ENCODE data around the gene HOXD11. TPM values are rescaled to one million over a fixed set of nuclear protein-coding genes. Genes with fewer than 3 reads are reported as not detected.

Gene HOXD11
- total and polyA plus RNA-seq, 8 donors: not detected

DNA sequence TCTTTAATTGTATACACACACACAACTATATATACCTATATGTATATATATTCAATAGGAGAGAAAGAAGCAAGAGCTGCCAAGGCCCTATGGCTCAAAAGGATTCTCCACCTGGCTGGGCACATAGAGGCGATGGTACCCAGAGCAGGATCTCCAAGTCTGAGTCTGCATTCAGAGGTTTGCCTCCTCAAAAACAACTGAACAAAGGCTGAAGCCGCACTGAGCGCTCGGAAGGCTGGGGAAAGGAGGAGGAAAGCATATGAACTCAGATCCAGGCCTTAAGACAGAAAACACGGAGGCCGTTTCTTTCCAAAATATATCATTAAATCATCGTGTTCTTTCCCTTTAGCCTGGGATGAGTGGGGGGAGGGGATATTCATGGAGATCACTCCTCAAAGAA is 3.9 kb upstream of the HOXD11 start:
- H3K4me1 ChIP-seq: peaks cover 0 to 4% (median 0%) of the 10 kb centered on the region in 3 donors
- 35 to 38% methylated on average over 7 of the region's 7 CpGs for WGBS, 2 donors
- no peak overlapping the region for H3K27ac ChIP-seq
- no peak for DNase-seq
- FAIRE-seq: no peak
- no peaks in the 10 kb centered on the region for H3K9me3 ChIP-seq
- peaks cover 2 to 73% (median 31%) of the 10 kb centered on the region in 4 donors for H3K27me3 ChIP-seq
- no peak for ATAC-seq
- intact Hi-C loops (cut with DNase I): loop anchor here in 1 of 3 donors (10.0 kb wide), 1 partner anchor 748 kb away; no protein-coding TSS in a partner anchor
- H3K4me3 ChIP-seq: no peak overlapping the region
- TF ChIP-seq, protein P1, sequence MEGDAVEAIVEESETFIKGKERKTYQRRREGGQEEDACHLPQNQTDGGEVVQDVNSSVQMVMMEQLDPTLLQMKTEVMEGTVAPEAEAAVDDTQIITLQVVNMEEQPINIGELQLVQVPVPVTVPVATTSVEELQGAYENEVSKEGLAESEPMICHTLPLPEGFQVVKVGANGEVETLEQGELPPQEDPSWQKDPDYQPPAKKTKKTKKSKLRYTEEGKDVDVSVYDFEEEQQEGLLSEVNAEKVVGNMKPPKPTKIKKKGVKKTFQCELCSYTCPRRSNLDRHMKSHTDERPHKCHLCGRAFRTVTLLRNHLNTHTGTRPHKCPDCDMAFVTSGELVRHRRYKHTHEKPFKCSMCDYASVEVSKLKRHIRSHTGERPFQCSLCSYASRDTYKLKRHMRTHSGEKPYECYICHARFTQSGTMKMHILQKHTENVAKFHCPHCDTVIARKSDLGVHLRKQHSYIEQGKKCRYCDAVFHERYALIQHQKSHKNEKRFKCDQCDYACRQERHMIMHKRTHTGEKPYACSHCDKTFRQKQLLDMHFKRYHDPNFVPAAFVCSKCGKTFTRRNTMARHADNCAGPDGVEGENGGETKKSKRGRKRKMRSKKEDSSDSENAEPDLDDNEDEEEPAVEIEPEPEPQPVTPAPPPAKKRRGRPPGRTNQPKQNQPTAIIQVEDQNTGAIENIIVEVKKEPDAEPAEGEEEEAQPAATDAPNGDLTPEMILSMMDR (IDR thresholded peaks at IDR 0.05): no peak
- no peaks in the 10 kb centered on the region for H3K36me3 ChIP-seq

DNA sequence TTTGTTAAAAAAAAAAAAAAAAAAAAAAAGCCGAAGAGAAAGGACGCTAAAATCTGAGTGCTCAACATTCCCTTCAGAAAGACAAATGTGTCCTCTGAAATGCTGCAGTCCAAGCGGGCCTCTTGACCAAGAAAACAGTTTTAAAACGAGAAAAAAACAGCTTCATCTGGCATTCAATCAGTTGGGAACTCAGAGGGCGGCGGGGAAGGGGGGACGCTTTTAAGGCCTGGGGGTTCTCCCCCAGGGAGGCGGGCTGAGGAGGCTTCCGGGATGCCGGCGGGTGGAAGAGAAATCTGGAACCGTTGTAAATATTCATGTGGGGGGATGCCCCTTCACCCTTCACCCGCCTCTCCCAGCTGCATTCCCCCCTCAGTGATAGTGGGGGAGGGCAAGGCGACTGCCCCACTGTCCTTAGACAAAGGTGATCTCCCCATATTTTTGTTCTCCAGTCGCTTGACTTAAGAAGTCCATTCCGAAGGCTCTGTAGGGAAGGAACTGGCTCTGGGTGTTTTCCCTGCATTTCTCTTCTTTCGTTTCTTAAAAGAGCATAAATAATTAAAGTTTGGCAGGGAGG is 3.3 kb upstream of the HOXD11 start:
- intact Hi-C loops (cut with DNase I): loop anchor here in 1 of 3 donors (10.0 kb wide), 1 partner anchor 749 kb away; no protein-coding TSS in a partner anchor
- Histone ChIP-seq H3K36me3 (no peaks in the 10 kb centered on the region), H3K4me3 (no peak overlapping the region), H3K27me3 (peaks cover 2 to 74% (median 28%) of the 10 kb centered on the region in 4 donors), H3K9me3 (no peaks in the 10 kb centered on the region), H3K27ac (no peak overlapping the region), H3K4me1 (peaks cover 0 to 4% (median 0%) of the 10 kb centered on the region in 3 donors)
- no peak for FAIRE-seq
- TF ChIP-seq, protein P1 (IDR thresholded peaks at IDR 0.05): no peak
- no peak for DNase-seq
- 5% methylated on average over 17 of the region's 17 CpGs for WGBS, 2 donors
- ATAC-seq: no peak

DNA sequence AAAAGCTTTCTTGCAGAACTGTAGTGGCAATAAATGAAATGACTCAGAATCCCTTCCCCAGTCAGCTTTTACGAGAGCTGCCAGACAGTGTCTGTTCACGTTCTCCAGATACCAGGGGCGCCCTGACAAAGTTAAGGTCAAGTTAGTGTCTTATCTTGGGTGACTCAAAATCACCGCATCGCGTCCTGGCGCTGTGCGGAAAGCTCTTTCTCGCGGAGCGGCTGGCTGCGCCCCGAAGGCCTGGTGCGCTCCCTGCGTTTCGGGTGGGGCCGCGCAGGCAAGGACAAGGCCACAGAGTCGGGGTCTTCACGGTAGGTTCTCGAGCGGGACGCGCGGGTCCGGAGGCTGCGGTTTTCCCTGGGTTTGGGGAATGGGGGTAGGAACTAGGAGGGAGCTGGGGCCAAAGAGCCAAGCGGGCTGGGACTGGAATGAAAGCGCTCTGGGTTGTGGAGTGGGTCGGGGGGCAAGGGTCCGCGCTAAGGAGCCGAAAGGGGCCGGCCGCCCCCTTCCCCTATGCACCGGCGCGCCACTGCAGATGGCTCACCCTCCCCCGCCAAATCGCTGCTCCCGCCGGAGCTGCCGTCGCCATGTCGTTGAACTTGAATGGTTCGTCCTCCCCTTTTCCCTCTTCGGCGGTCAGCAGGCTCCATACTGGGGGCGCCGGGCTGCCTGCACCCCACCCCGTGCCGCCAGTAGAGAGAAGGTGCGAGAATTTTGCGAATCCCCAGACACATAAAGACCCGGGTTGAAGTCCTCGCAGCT is 2.6 kb upstream of the HOXD11 start:
- DNase-seq: no peak
- no peaks in the 10 kb centered on the region for H3K9me3 ChIP-seq
- H3K4me1 ChIP-seq: peaks cover 0 to 4% (median 0%) of the 10 kb centered on the region in 3 donors
- no peak overlapping the region for H3K27ac ChIP-seq
- no peak for ATAC-seq
- H3K4me3 ChIP-seq: no peak overlapping the region
- FAIRE-seq: no peak
- TF ChIP-seq, protein P1 (IDR thresholded peaks at IDR 0.05): no peak
- H3K27me3 ChIP-seq: peaks cover 2 to 75% (median 28%) of the 10 kb centered on the region in 4 donors
- H3K36me3 ChIP-seq: no peaks in the 10 kb centered on the region
- 4% methylated on average over 54 to 56 of the region's 56 CpGs for WGBS, 2 donors
- intact Hi-C loops (cut with DNase I): loop anchor here in 1 of 3 donors (10.0 kb wide), 1 partner anchor 750 kb away; no protein-coding TSS in a partner anchor

DNA sequence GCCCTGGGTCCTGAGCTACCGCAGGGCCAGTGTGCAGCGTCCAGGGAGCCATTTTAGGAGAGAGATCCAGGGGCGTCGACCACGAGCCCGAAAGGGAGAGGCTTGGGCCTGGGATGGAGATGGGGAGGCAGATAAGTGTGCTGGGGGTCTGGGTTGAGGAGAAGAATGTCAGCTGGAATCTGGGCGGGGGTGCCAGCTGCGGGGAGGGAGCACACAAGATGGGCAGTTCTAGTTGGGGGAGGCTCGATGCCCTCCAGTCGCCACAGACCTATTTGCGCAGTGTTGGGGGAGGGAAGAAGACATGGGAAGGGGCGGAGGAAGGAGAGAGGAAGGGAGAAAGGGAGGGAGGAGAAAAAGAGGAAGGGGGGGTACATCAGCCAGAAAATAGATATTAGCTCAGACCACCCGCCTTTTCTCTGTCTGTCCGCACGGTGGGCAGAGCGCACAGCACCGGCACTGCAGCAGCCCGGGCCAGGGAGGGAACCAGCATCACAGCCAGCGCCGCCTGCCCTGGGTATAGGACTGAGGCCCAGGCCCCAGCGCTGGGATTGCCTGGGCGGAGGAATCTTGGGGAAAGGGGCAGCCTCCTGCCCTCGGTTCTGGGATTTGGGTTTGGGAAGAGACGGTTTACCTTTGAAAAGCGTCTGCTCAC is 1.9 kb upstream of the HOXD11 start:
- no peak for FAIRE-seq
- Histone ChIP-seq H3K27me3 (peaks cover 2 to 75% (median 27%) of the 10 kb centered on the region in 4 donors), H3K9me3 (no peaks in the 10 kb centered on the region), H3K27ac (no peak overlapping the region), H3K36me3 (no peaks in the 10 kb centered on the region), H3K4me3 (no peak overlapping the region), H3K4me1 (peaks cover 0 to 4% (median 0%) of the 10 kb centered on the region in 3 donors)
- peak in 1 of 6 donors; percentile 80 for DNase-seq
- no peak for ATAC-seq
- intact Hi-C loops (cut with DNase I): loop anchor here in 1 of 3 donors (10.0 kb wide), 1 partner anchor 750 kb away; no protein-coding TSS in a partner anchor
- 5 to 7% methylated on average over 23 to 25 of the region's 25 CpGs for WGBS, 2 donors
- TF ChIP-seq, protein P1 (IDR thresholded peaks at IDR 0.05): no peak
